GM19238 (cell line): ENCODE results near the gene AFAP1.
"Not testable (repeated sequence)": the region's sequence is repeated elsewhere in the genome, so short reads cannot be mapped to it uniquely, and the experiment has no call there.

Experiments used
- DNase-seq: peaks from one replicate; pipeline ENCODE4 v3.0.0; 2011; ENCODE audit warnings: low spot score; ENCODE audit not compliant: insufficient read length

AFAP1 gene

DNA sequence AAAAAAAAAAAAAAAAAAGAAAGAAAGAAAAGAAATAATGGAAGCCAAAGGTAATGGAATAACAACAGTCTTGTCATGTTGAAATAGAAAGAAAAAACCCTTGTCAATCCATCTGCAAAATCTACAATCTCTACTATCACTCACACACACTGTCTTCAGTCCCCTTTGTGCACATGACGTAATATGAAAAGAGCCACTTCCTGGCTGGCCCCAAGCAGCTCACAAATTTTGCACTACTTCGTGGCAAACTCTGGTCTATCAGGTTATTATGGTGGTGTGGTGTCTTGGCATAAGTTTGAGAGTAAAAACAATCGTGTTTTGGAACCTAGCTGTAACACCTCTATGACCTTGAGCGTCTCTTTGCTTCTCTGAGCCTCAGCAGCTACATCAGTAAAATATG, 8.3 kb upstream of the AFAP1 start:
- DNase-seq: no peak

DNA sequence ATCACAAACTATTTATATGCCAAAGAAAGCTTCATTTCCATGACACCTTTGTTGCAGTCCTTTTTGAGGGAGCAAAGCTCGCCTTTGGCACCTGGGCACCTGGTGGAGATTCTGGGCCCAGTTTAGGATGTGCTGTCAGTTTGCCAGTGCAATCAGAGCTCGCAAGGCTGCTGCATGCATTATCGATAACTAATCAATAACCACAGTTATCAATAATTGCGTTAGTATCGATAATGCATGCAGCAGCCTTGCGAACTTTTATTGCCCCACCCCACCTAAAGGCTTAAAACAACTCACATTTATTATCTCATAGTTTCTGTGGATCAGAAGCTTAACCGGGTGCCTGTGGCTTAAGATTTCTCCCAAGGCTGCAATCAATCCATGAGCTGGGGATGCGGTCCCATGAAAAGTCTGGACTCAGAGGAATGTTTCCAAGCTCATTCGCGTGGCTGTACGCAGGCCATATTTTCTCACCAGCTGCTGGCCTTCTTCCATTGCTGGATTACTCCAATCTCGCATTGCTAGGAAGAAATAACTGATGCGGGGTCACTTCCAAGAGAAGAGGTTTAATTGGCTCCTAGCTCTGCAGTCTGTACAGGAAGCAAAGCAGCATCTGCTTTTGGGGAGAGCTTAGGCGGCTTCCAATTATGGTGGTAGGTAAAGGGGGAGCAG, 6.2 kb upstream of the AFAP1 start:
- no peak for DNase-seq

DNA sequence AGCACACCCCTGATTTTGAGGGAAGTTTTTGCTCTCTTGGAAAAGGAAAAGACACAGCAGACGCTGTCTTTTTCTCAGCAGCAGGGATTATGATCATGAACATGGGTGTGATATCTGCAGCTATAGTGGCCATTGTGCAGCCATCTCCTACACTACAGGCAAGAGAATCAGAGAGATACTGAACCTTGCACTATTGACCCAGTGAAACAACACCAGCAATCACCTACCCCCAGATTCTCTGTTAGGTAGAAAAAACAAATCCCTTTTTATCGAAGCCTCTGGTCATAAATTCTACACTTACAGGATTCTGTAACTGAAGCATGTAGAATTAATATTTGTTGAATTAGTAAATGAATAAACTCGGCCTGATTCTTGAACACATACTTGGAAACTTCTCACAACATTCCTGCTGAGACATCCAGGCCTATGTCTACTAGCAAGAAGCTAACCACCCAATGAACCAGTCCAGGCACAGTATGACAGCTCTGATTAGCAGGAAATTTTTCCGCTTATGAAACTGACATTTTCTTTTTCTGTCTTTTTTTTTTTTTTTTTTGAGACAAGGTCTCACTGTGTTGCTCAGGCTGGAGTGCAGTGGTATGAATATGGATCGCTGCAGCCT, 5.0 kb upstream of the AFAP1 start:
- no peak for DNase-seq

DNA sequence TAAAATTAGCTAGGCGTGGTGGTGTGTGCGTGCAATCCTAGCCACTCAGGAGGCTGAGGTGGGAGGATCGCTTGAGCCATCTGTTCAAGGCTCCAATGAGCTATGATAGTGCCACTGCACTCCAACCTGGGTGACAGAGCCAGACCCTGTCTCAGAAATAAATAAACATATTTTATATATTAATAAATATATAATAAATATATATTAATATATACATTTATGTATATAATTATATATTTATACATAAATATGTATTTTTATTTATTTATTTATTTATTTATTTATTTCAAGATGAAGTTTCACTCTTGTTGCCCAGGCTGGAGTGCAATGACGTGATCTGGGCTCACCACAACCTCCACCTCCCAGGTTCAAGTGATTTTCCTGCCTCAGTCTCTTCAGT, 4.0 kb upstream of the AFAP1 start:
- not testable (repeated sequence) for DNase-seq

DNA sequence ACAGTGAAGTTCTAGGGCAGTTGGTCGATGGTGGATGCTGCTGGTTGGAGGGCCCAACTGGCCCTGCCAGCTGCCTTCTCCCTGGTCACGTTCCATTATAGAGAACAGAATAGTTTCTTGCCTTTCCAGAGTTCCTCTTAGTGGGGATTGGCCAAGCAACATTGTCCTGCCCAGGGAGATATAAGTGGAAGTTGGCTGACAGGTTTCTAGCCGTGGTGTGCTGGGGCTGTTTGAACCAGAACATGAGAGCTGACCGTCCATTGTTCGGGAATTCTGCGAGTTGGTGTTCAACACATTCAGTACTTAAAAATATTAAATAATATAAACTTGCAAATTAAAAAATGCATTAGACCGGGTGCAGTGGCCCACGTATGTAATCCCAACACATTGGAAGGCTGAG, 3.5 kb upstream of the AFAP1 start:
- no peak for DNase-seq

DNA sequence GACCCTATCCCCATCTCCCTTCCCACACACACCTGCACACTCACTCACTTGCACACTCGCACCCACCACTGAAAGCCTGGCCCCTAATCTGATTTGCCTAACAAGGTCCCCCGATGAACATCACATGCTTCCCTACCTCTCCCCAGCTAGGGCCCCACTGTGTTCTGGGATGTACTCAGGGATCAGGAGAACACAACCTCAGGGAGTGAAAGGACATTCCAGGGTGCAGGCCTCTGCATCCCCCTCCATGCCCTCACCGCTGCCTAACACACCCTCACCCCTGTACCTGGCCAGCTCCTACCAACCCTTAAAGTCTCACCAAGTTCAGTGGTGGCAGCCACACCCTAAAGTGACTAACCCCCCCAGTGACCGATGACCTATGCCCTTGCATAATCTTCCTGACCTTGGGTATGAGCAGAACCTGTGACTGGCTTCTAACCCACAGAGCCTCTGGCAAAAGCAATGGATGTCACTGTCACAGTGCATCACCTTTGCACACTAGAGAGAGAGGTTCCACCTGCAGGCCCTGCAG, 2.4 kb upstream of the AFAP1 start:
- no peak for DNase-seq

DNA sequence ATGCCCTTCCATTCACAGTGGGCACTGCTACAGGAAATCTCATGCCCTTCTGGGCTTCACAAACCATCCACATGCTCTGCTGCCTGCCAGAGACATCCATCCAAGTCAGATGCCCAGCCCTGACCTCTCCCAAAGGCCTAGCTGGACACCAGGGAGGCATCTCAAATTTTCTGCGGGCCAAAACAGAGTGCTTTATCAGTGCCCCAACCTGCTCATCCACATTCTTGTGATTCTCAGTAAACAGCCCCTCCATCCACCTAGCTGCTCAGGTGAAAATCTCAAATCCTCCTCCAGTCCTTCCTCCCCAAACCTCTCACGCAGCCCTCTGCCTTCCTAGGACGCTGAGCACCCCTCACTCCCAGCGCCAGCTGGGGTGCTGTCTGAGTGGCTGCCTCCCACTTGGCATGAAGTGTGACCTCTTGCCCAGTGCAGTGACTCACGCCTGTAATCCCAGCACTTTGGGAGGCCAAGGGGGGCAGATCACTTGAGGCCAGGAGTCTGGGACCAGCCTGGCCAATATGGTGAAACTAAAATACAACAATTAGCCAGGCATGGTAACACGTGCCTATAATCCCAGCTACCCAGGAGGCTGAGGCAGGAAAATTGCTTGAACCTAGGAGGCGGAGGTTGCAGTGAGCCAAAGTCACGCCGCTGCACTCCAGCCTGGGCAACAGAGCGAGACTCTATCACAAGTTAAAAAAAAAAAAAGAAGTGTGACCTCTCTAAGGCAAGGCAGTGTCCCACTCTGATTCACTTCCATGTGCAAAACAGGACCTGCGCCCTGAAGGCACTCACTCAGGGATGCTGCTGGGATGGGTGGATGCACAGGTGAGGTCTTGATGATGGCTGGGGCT, 1.7 kb upstream of the AFAP1 start:
- no peak for DNase-seq

DNA sequence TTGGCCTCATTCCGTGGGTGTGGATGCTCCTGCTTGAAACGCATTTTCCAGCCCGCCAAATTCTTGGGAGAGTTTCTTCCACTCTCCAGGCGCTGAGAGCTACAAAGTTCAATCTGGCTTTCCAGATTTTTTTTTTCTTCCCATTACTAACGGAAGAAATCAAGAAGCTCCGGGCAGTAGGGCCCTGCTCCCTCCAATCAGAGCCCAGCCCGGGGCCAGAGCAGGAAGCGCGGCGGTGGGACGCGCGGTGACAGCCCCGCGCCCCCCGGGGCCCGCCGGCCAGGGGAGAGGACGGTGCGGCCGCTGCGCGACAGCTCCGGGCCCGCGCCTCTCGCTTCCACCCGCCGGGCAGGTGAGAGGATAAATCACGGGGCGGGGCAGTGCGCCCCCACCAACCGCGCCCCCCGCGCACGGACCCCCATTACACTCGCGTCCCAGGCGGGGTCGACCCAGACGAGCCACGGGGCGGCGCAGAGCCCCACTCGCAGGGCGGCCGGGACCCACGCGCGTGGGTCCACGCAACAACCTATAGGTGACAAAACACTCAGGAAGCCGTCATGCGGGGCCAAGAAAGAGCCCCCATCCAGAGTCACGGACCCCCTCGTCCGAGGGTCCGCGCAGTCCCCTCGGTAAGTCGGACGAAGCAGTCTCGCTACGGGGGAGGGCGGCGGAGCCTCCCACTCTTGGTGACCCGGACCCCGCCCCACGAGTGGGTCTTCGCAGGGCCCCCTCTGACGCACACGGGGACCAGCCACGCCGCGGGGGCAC, 868 bp downstream of the AFAP1 start:
- no peak for DNase-seq

DNA sequence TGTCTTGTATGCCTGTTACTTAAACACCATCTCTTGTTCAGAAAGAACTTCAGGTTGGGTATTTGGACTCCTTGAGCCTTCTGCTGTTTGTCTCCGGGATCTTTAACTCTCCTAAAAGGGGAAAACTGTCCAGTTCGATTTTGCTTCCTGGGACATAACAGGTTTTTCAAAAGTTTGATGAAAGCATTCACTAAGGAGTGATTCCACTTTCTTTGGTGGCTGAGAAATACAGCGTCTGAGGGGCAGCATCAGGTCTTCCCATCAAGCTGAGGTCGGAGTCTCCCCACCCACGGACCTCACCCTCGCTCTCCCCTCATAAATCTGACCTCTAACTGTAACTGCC, 1.4 kb downstream of the AFAP1 start:
- DNase-seq: no peak

DNA sequence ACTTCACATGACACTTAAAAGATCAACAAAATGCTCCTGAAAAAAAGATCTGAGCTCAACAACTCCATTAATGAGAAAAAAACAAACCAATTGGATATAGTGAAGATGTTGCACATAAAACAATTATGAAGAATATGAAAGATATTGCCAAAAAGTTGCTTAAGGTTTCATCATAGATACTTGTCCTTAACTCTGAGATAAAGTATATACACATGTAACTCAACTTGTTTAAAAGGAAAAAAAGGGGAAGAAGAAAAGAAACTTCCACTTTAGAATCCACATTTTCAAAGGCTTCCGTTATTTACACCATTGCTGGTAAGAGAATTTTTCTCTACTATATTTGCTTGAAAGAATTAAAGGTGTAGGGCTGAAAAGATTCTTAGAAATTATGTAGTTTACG, 2.7 kb downstream of the AFAP1 start:
- no peak for DNase-seq

DNA sequence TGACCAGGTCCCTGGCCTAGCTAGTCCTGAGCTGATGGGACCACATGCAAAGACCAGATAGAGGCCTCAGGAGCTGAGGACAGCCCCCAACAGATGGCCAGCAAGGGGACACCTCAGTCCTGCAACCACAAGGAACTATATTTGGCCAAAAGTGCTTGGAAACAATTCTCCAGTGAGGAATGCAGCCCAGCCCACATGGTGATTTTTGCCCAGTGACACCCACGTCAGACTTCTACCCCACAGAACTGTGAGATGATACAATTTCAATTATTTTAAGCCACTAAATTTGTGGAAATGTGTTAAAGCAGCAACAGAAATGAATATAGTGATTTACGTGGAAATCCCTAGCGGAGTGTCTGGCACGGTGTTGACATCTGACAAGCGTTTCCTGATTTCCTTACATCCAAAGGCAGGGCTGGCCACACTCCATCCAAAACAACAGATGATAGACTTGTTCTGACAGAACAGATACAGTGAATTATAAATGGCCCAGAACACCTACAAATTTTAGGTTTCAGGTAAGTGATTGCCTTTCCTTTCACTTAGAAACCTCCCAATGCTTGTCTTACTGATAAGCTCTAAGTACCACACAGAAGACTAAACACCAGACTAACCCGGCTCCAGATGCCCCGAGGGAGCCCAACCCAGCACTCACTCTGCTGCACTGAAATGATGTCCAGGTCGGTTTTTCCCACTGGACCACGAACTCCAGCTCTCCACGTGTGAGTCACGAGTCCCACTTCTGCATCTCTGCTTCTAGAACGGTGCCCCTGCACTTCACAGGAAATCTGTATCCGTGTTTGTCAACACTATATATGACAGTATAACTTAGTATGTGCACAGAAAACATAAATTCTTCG, 5.8 kb downstream of the AFAP1 start:
- no peak for DNase-seq

DNA sequence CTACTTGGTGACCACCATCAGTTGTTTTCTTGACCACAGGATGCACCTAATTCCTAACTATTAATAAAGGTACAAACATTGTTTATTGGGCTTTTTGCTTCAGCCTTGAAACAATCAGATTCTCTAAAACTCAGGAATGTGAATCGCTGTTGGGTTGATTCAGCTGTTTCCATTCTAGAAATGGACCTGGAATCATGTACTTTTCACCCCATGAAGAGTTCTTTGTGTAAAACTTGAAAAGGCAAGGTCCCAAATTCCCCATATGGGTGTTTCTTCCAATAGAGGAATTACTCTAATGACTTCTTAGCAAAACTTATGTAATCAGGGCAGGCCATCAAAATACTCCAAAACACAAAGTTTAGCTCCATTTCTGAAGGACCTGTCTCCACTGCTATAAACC, 7.4 kb downstream of the AFAP1 start:
- no peak for DNase-seq

DNA sequence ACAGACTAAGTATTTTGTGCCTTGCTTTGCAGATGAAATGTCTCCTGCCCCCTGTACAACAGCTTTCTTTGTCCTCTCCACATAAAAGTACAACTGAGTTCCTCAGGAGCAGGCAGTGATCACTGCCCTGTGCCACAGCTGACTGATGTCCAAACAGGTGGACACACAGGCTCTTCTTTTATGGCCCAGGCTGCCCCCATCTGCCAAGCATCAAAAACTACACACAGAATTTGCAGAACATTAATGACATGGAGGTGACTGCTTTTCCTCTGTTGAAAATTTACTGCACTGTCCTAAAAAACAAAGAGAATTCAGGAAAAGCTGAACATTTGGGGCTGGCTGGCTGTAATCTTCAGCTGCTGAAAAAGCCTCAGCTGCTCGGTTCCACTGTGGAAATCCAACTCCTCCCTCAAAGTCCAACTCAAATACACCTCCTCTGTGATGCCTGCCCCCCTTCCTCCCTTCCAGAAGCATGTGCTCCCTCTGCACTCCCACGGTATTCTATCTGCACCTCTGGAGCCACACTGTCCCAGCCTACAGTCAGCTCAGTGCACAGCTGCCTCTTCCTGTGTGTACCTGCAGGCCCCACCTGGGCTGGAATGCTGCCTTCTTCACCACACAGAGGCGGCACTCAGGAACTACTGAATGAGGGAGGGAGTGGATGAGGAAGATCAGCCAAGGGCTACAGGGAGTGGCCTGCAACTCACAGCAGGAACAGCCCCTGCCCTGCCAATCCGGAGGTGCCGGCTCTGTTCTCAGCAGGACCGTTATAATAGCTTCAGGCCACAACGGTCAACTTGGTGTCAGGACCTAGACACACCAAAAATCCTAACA, 10.3 kb downstream of the AFAP1 start:
- no peak for DNase-seq

DNA sequence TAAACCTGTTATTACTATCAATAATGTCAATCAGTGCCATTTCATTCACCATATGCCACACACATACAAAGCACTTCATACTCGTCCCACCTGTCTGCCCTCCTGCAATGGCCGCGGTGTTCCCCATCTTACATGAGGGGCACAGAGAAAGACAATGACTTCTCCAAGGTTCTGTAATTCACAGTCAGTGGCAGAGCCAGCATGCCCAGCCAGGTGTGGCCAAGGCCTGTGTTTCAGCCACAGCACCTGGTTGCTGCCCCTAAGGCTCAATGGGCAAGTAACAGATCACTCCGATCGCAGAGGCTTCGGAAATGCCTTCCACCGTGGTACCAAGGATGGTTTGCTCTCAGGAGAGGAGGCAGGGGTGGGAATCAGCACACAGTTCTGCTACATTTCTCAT, 10.9 kb downstream of the AFAP1 start:
- DNase-seq: no peak

DNA sequence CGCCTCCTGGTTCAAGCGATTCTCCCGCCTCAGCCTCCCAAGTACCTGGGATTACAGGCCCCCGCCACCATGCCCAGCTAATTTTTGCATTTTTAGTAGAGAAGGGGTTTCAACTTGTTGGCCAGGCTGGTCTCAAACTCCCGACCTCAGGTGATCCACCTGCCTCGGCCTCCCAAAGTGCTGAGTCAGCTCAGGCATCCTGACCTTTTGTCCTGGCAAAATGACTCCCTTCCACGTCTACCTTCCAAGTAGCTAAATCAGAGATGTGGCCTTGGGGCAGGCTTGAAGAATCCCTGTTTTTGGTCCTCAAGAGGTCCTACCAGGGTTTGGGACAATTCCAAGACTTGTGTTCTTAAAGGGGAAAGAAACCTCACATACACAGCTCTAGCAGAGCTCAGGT, 12.8 kb downstream of the AFAP1 start:
- no peak for DNase-seq

DNA sequence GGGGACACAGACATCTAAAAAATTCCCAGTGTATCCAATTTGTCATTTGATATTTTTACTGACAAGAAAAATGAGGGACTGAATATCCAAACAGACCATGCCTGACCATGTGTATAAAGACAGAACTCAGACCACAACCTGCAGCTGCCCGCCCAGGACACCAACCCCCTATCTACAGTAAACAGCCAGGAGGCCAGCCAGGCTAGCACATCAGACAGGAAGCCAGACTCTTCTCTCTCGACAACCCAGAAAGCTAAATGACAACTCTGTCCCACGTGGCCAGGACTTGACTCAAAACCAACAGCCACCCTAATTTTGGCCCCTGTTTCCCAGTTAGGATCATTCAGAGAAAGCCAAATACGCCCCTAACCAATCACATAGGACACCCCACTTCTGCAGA, 15.1 kb downstream of the AFAP1 start:
- DNase-seq: no peak

DNA sequence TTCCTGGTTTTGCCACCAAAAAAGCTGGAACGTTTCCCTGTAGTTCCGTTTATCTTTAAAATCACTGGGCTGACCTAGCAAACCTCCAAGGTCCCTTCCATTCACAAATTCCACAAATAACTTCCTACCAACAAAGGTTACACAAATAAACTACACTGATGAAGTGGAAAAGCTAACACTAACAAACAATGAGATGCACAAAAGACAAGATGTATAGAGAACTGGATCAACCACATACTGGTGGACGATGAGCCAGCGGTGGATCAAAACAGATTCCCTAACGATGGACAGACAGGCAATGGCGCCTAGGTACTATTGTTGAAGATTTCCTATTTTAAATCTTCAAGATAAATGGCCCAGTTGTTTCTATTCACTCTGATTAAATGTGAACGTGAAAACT, 15.5 kb downstream of the AFAP1 start:
- no peak for DNase-seq

DNA sequence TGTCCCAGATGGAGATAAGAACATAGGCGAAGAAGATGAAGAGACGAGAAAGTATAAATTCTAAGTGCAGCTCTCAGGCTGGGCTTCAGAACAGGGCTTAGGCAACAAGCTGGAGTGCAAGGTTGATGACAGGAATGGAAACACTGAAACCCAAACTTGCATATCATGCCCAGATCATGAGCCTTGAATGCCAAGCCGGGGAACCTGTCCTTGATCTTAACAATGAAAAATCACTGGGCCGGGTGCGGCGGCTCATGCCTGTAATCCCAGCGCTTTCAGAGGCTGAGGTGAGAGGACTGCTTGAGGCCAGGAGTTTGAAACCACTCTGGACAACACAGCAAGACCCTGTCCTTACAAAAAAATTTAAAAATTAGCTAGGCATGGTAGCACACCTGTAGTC, 17.2 kb downstream of the AFAP1 start:
- no peak for DNase-seq

DNA sequence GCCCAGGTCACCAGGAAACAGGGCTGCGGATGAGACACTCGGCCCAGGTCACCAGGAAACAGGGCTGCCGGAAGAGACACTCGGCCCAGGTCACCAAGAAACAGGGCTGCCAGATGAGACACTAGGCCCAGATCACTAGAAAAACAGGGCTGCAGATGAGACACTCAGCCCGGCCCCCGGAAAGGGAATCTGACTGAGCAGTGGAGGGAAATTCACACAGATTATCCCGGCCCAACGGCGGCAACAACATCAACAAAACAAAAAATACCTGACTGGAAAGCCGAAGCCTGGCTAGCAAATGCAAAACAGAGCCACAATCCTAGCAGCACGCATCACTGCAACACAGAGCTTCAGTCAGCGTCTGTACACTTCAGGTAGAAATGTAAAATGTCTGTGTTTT, 20.7 kb downstream of the AFAP1 start:
- no peak for DNase-seq

DNA sequence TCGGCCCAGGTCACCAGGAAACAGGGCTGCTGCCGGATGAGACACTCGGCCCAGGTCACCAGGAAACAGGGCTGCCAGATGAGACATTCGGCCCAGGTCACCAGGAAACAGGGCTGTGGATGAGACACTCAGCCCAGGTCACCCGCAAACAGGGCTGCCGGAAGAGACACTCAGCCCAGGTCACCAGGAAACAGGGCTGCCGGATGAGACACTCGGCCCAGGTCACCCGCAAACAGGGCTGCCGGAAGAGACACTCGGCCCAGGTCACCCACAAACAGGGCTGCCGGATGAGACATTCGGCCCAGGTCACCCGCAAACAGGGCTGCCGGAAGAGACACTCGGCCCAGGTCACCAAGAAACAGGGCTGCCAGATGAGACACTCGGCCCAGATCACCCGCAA, 21.5 kb downstream of the AFAP1 start:
- DNase-seq: not testable (repeated sequence)
